ENCODE data around the gene ZNF644. TPM values are rescaled to one million over a fixed set of nuclear protein-coding genes. Genes with fewer than 3 reads are reported as not detected.

ZNF644 gene
- total and polyA plus RNA-seq, 2 experiments from 2014 or later: 37.9 to 43.6 TPM

GRCh38 chr1:90977522-90977921 lies 44.3 kb downstream of the ZNF644 start:
- Histone ChIP-seq H3K4me1 (ENCODE audit: low read depth) (no peaks in the 10 kb centered on the region), H3K9me3 (ENCODE audit: low read depth) (no peaks in the 10 kb centered on the region), H3K4me3 (no peak overlapping the region), H3K27ac (no peak overlapping the region), H3K27me3 (no peaks in the 10 kb centered on the region), H3K36me3 (peaks cover 6% of the 10 kb centered on the region)
- no peak for DNase-seq (ENCODE audit: low read depth in 1 of 2, low spot score in 1 of 2)
- no peak for TF ChIP-seq CTCF (IDR thresholded peaks at IDR 0.05; ENCODE audit: low read depth, low read length)

DNA sequence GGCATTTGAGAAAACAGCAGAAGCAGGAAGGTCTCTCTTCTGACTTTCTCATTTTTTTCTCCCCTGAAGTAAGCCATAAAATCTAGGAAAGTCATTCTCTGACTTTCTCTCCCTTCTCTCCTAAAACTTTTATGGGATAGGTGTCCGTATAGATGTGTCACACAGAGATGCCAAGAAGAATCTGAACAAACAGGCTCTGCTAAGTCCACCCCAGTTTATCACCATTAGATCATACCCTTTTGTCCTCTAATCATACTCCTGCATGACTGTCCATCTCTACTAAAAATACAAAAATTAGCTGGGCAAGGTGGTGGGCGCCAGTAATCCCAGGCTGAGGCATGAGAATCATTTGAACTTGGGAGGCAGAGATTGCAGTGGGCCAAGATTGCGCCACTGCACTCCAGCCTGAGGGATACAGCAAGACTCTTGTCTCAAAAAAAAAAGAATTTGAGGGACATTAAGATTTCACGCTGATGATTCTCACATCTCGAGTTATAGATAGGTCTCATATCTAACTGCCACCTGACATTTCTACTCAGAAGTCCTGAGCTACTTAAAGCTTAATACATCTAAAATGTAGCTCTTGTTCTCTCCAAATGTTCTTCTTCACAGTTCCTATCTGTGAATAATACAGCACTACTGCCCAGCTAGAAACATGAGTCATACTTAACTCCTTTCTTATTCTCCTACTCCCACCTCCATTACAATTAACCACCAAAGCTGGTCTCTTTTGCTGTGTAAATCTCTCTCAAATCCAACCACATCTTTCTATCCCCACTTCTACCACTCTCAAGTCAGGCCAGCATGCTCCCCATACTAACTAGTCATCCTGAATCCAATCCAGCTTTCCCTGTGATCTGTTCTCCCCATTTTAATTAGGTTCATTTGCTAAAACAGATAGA lies 47.7 kb downstream of the ZNF644 start:
- Histone ChIP-seq H3K36me3 (peaks cover 3% of the 10 kb centered on the region), H3K4me3 (no peak overlapping the region), H3K27ac (peak overlapping the region; percentile 44), H3K9me3 (ENCODE audit: low read depth) (no peaks in the 10 kb centered on the region), H3K4me1 (ENCODE audit: low read depth) (no peaks in the 10 kb centered on the region), H3K27me3 (no peaks in the 10 kb centered on the region)
- DNase-seq (ENCODE audit: low read depth in 1 of 2, low spot score in 1 of 2): peak in 1 of 2 donors; percentile 74
- TF ChIP-seq CTCF (IDR thresholded peaks at IDR 0.05; ENCODE audit: low read depth, low read length): no peak

DNA sequence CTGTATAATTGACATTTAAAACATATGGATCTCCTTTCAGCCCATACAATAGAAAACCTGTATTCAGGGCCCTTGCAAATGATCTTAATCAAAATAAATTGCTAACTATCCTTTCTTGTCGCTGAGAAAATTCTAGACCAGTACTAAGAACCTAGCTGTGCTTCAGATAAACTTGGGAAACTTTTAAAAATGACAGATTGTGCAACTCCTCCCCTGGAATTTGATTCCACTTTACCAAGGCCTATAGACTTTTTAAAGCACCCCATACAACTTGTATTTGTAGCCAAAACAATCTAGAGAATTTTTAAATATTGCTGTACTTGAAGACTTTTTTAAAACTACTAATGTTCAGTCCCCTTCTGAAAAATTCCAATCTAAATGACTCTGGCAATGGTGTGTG lies 51.6 kb downstream of the ZNF644 start:
- H3K9me3 ChIP-seq (ENCODE audit: low read depth): no peaks in the 10 kb centered on the region
- peak in 1 of 2 donors; percentile 27 for DNase-seq (ENCODE audit: low read depth in 1 of 2, low spot score in 1 of 2)
- H3K4me3 ChIP-seq: no peak overlapping the region
- no peak overlapping the region for H3K27ac ChIP-seq
- no peaks in the 10 kb centered on the region for H3K36me3 ChIP-seq
- H3K27me3 ChIP-seq: no peaks in the 10 kb centered on the region
- no peak for TF ChIP-seq CTCF (IDR thresholded peaks at IDR 0.05; ENCODE audit: low read depth, low read length)
- H3K4me1 ChIP-seq (ENCODE audit: low read depth): no peaks in the 10 kb centered on the region

DNA sequence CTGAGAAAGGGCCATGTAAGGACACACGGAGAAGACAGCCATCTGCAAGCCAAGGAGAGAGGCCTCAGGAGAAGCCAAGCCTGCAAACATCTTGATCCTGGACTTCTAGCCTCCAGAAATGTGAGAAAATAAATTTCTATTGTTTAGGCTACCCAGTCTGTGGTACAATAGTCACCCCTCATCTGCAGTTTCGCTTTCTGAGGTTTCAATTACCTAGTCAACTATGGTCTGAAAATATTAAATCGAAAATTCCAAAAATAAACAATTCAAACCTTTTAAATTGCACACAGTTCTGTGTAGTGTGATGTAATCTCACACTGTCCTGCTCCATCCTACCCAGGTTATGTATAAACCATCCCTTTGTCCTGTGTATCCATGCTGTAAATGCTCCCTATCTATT lies 52.6 kb downstream of the ZNF644 start:
- no peaks in the 10 kb centered on the region for H3K4me1 ChIP-seq (ENCODE audit: low read depth)
- no peak overlapping the region for H3K27ac ChIP-seq
- no peaks in the 10 kb centered on the region for H3K36me3 ChIP-seq
- TF ChIP-seq CTCF (IDR thresholded peaks at IDR 0.05; ENCODE audit: low read depth, low read length): no peak
- H3K27me3 ChIP-seq: no peaks in the 10 kb centered on the region
- no peak for DNase-seq (ENCODE audit: low read depth in 1 of 2, low spot score in 1 of 2)
- no peaks in the 10 kb centered on the region for H3K9me3 ChIP-seq (ENCODE audit: low read depth)
- H3K4me3 ChIP-seq: no peak overlapping the region

- H3K36me3 ChIP-seq: no peaks in the 10 kb centered on the region
- no peak overlapping the region for H3K4me3 ChIP-seq
- H3K9me3 ChIP-seq (ENCODE audit: low read depth): no peaks in the 10 kb centered on the region
- H3K4me1 ChIP-seq (ENCODE audit: low read depth): no peaks in the 10 kb centered on the region
- DNase-seq (ENCODE audit: low read depth in 1 of 2, low spot score in 1 of 2): peak; percentile 3 to 40
- TF ChIP-seq CTCF (IDR thresholded peaks at IDR 0.05; ENCODE audit: low read depth, low read length): peak; percentile 40
- H3K27me3 ChIP-seq: no peaks in the 10 kb centered on the region
- peak overlapping the region; percentile 22 for H3K27ac ChIP-seq
Measured at GRCh38 chr1:90964444-90965035, 57.3 kb downstream of the ZNF644 start.

Measured in cardiac muscle cell (in vitro differentiated cells and primary cell).